BJ (cell line): ENCODE data around the gene BRMS1. TPM values are rescaled to one million over a fixed set of nuclear protein-coding genes. Genes with fewer than 3 reads are reported as not detected.

Source experiments
- CTCF ChIA-PET: fragments of 350-600 bp; formaldehyde crosslinking; extraction: SDS; loops from one replicate; lab custom pipeline; 2021; ENCODE audit warnings: antibody characterized with exemption, inconsistent platforms; lab: Yijun Ruan, JAX
- POLR2A ChIA-PET: fragments of 300-600 bp; sonication (Branson Sonifier 250); formaldehyde crosslinking; extraction: SDS; loops from one replicate; lab custom pipeline; 2021; ENCODE audit warnings: antibody characterized with exemption; lab: Charles Lee
- DNase-seq: peaks from one replicate; pipeline ENCODE4 v3.0.0-alpha.2; 2011; ENCODE audit warnings: low read depth
- H3K27me3 ChIP-seq: 2 replicates; pipeline ENCODE4 v1.6.0; 2011; ENCODE audit warnings: low read length; ENCODE audit not compliant: control insufficient read depth, insufficient read depth
- H3K36me3 ChIP-seq: 2 replicates; pipeline ENCODE4 v1.5.1; 2011; ENCODE audit warnings: low read length; ENCODE audit not compliant: control insufficient read depth, insufficient read depth
- H3K4me3 ChIP-seq: 2 replicates; pipeline ENCODE4 v1.5.1; 2011; ENCODE audit warnings: low read depth, mild to moderate bottlenecking, control low read depth, low read length
- polyA plus RNA-seq: library from polyadenylated mRNA; depleted of rRNA; stranded (reverse); fragments of >200 nt; gene quantifications from 2 replicates; pipeline ENCODE4 v1.2.3, GENCODE V29; 2011
- TF ChIP-seq, protein P1 (sequence below): IDR thresholded peaks from 2 replicates; pipeline ENCODE4 v1.5.1; 2011; ENCODE audit warnings: low read depth, mild to moderate bottlenecking, control low read depth, inconsistent platforms, low read length, moderate library complexity; ENCODE audit not compliant: insufficient read depth

Gene BRMS1
- polyA plus RNA-seq, 1 experiment: 46.3 TPM

DNA sequence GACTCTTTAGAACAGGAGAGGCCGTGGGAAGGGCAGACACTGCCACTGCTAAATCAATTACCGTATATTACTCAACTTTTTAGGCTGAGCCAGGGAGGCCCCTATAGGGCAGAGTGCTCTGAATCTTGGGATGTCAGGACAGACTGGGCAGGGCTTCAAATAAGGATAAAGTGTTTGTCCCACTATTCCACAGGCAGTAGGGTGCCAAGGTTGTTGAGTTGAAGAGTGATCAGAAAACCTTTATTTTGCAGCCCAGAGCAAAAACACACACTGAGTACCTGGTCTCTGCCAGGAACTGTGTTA lies 4.1 kb upstream of the BRMS1 start:
- H3K36me3 ChIP-seq: no peaks in the 10 kb centered on the region
- DNase-seq: no peak
- TF ChIP-seq, protein P1, sequence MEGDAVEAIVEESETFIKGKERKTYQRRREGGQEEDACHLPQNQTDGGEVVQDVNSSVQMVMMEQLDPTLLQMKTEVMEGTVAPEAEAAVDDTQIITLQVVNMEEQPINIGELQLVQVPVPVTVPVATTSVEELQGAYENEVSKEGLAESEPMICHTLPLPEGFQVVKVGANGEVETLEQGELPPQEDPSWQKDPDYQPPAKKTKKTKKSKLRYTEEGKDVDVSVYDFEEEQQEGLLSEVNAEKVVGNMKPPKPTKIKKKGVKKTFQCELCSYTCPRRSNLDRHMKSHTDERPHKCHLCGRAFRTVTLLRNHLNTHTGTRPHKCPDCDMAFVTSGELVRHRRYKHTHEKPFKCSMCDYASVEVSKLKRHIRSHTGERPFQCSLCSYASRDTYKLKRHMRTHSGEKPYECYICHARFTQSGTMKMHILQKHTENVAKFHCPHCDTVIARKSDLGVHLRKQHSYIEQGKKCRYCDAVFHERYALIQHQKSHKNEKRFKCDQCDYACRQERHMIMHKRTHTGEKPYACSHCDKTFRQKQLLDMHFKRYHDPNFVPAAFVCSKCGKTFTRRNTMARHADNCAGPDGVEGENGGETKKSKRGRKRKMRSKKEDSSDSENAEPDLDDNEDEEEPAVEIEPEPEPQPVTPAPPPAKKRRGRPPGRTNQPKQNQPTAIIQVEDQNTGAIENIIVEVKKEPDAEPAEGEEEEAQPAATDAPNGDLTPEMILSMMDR: no peak
- H3K27me3 ChIP-seq: no peaks in the 10 kb centered on the region
- POLR2A ChIA-PET: no interaction called here
- CTCF ChIA-PET: interaction anchor here (1.6 kb wide), 1 partner anchor 18 kb away, joined by 3 read pairs; no protein-coding TSS in a partner anchor
- no peak overlapping the region for H3K4me3 ChIP-seq

DNA sequence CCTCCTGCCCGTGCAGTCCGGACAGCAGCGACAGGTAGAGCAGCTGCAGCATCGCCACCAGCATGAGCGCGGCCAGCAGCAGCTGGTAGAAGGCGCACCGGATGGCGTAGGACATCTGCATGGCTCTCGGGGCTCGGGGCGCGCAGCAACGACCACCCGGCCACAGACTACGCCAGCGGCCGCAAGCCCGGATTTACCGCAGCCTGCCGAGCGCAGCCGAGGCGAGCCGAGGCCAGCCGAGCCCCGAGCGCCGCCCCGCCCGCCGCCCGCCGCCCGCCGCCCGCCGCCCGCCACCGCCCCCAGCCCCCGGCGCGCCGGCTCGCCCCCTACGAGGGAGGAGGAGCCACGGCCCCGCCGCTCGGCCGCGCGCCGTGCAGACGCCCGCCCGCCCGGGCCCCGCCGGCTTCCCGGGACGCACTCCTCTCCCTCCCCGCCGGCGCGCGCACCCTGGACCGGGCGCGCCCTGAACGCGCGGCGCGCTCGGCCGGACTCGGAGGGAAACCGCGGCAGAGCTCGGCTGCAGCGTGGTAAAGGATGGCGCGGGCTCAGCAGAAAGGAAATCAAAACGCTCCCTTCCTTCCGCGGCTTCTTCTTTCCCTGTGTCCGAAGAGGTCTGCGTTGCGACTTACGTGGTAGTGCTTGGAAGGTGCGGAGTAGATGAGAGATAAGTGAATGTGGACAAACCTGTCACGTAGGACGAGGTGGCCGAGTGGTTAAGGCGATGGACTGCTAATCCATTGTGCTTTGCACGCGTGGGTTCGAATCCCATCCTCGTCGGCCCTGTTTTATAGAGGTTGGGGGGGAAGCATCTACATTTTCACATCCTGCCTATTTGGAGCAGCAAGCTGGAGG lies 2.7 kb upstream of the BRMS1 start, which contains the start of gene B4GAT1:
Gene B4GAT1 (minus strand): TSS at position 205 of the 852 bp plus-strand sequence. CDS start 84 bp downstream, at position 121.
- ChIA-PET POLR2A (interaction anchor here (0.6 kb wide), 1 partner anchor 35 kb away, joined by 3 read pairs; no protein-coding TSS in a partner anchor), CTCF (interaction anchor here (0.9 to 2.3 kb wide), 7 partner anchors 19 to 65 kb away, joined by 3 to 14 read pairs (median 4); partner anchors contain the start of gene SLC29A2)
- H3K27me3 ChIP-seq: no peaks in the 10 kb centered on the region
- H3K36me3 ChIP-seq: no peaks in the 10 kb centered on the region
- H3K4me3 ChIP-seq: peak within 1 kb of the TSS; percentile 95
- TF ChIP-seq, protein P1: no peak
- DNase-seq: peak; percentile 84

DNA sequence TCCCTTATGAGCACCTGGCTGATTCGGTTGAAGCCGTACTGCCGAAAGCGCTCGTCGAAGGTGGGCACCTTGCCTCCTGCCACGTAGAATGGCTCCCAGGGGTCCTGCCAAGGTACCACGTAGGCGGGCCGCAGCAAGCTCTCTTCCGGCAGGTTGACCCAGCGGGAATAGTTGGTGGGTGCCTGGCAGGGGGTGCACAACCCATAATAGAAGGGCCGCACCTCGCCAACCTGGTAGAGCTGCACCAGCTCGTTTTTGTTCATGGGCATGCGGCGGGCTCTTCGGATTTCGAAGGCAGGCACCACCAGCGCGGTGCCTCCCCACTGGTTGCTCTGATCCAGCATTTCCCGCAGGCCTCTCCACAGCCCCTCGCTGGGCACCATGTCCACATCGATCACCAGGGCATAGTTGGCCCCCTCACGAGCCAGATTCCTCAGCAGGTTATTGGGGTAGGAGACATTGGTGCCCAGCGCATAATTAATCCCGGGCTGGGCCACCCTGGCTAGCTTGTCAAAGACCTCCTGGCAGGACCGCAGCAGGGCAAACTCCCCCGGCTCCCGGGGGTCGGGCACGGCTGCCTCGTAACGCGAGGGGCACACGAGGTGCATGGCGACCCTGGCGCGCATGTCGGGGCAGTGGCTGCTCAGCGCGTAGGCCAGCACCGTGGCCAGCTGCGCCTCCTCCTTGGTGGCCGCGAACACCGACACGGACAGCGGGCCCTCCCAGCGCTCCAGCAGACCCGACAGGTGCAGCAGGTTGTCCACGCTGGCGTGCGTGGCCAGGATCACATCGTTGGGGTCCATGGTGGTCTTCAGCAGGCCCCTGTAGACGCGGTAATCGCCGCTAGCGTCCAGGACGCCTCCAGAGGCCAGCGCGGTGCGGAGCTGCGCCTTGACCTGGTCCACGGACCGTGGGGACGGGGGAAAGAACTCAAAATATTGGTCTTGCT lies 1.8 kb upstream of the BRMS1 start:
- Histone ChIP-seq H3K27me3 (no peaks in the 10 kb centered on the region), H3K4me3 (peak overlapping the region; percentile 95), H3K36me3 (peaks cover 5% of the 10 kb centered on the region)
- CTCF ChIA-PET: interaction anchor here (1.4 to 3.8 kb wide), 5 partner anchors 11 to 64 kb away, joined by 4 to 16 read pairs (median 8); partner anchors contain the start of gene RIN1
- TF ChIP-seq, protein P1: no peak
- no peak for DNase-seq
- POLR2A ChIA-PET: no interaction called here

DNA sequence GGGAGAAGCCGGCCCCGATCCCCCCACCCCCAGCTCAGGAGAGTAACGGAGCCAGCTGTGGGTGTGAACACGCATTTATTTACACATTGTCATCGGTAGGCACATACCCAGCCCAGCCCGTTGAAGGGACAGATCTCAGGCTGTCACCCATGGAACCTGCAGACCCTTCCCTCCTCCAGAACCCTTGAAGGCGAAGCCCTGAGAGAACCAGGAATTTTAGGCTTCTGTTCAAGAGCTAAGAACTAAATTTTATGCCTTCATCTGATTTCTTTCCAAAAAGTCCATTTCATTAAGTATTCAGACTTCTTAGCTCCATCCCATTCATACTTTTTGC lies 379 bp upstream of the BRMS1 start:
- H3K36me3 ChIP-seq: peaks cover 15% of the 10 kb centered on the region
- POLR2A ChIA-PET: interaction anchor here (0.7 to 0.8 kb wide), 2 partner anchors 10 to 33 kb away, joined by 3 to 4 read pairs; no protein-coding TSS in a partner anchor
- DNase-seq: no peak
- no peaks in the 10 kb centered on the region for H3K27me3 ChIP-seq
- CTCF ChIA-PET: interaction anchor here (0.6 to 9.2 kb wide), 10 partner anchors 9 to 94 kb away, joined by 3 to 81 read pairs (median 4); partner anchors contain the start of genes MRPL11 and RIN1
- peak overlapping the region; percentile 98 for H3K4me3 ChIP-seq
- TF ChIP-seq, protein P1: no peak
